Neural progenitor cell (in vitro differentiated cells): ENCODE data around the gene CLRN1. TPM values are rescaled to one million over a fixed set of nuclear protein-coding genes. Genes with fewer than 3 reads are reported as not detected.

Experiments
- DNase-seq: peaks from one replicate; pipeline ENCODE4 v3.0.0-alpha.2; 2016; ENCODE audit warnings: low spot score
- H2AFZ ChIP-seq: fragments of 200-600 bp; sonication (generic); replicated peaks from 2 replicates; pipeline ENCODE4 v1.6.1; 2016; ENCODE audit warnings: antibody characterized with exemption
- H3F3A ChIP-seq: fragments of 200-600 bp; sonication (generic); 2 replicates; pipeline ENCODE4 v1.6.1; 2016; ENCODE audit warnings: antibody characterized with exemption, low read depth
- H3K27ac ChIP-seq: fragments of 200-600 bp; sonication (generic); 2 replicates; pipeline ENCODE4 v1.5.1; 2016; ENCODE audit warnings: mild to moderate bottlenecking
- H3K27me3 ChIP-seq: fragments of 200-600 bp; sonication (generic); 2 replicates; pipeline ENCODE4 v1.6.1; 2016; ENCODE audit warnings: mild to moderate bottlenecking, moderate library complexity
- H3K36me3 ChIP-seq: fragments of 200-600 bp; sonication (generic); 2 replicates; pipeline ENCODE4 v1.5.1; 2016
- H3K4me1 ChIP-seq: fragments of 200-600 bp; sonication (generic); 2 replicates; pipeline ENCODE4 v1.6.1; 2016; ENCODE audit warnings: mixed run types
- H3K4me2 ChIP-seq: fragments of 200-600 bp; sonication (generic); 2 replicates; pipeline ENCODE4 v1.6.1; 2016
- H3K4me3 ChIP-seq: fragments of 200-600 bp; sonication (generic); 2 replicates; pipeline ENCODE4 v1.5.1; 2016
- H3K79me2 ChIP-seq: fragments of 200-600 bp; sonication (generic); 2 replicates; pipeline ENCODE4 v1.6.1; 2016; ENCODE audit warnings: low read depth
- H3K9ac ChIP-seq: fragments of 200-600 bp; sonication (generic); 2 replicates; pipeline ENCODE4 v1.6.1; 2016
- H3K9me3 ChIP-seq: fragments of 200-600 bp; sonication (generic); 2 replicates; pipeline ENCODE4 v1.5.1; 2016; ENCODE audit warnings: low read depth
- H4K20me1 ChIP-seq: fragments of 200-600 bp; sonication (generic); 2 replicates; pipeline ENCODE4 v1.6.1; 2016; ENCODE audit warnings: low read depth
- H3K27ac Mint-ChIP-seq: 3 replicates; pipeline ENCODE4 v1.8.0; 2021; ENCODE audit warnings: mixed read lengths
- H3K27me3 Mint-ChIP-seq: 2 replicates; pipeline ENCODE4 v1.8.0; 2022; ENCODE audit warnings: low read depth, mild to moderate bottlenecking, inconsistent platforms, moderate library complexity, mixed read lengths; ENCODE audit not compliant: insufficient read depth
- H3K36me3 Mint-ChIP-seq: 3 replicates; pipeline ENCODE4 v1.8.0; 2021; ENCODE audit warnings: mixed read lengths
- H3K4me1 Mint-ChIP-seq: 3 replicates; pipeline ENCODE4 v1.8.0; 2021; ENCODE audit warnings: mixed read lengths
- H3K4me3 Mint-ChIP-seq: 3 replicates; pipeline ENCODE4 v1.8.0; 2021; ENCODE audit warnings: mild to moderate bottlenecking, moderate library complexity, mixed read lengths
- H3K9me3 Mint-ChIP-seq: 3 replicates; pipeline ENCODE4 v1.8.0; 2020; ENCODE audit warnings: mixed read lengths
- CTCF ChIP-seq: fragments of 200-600 bp; sonication (generic); IDR thresholded peaks from 2 replicates; pipeline ENCODE4 v1.5.1; 2017; ENCODE audit warnings: antibody characterized with exemption, mild to moderate bottlenecking
- EZH2 ChIP-seq: fragments of 200-600 bp; sonication (generic); IDR thresholded peaks from 2 replicates; pipeline ENCODE4 v1.6.1; 2017; ENCODE audit warnings: antibody characterized with exemption, mild to moderate bottlenecking, moderate library complexity
- EZH2phosphoT487 ChIP-seq: fragments of 200-600 bp; sonication (generic); IDR thresholded peaks from 2 replicates; pipeline ENCODE4 v1.6.1; 2017; ENCODE audit warnings: antibody characterized with exemption
- total RNA-seq: library from RNA; depleted of rRNA; stranded (reverse); fragments of >200 nt; gene quantifications from 2 replicates; pipeline ENCODE4 v1.2.3, GENCODE V29; 2015; ENCODE audit warnings: low replicate concordance

CLRN1 gene
- total RNA-seq, 1 donor from 2014 or later, result not detected

- no peaks in the 10 kb centered on the region for H3K9me3 ChIP-seq
- H4K20me1 ChIP-seq, result no peaks in the 10 kb centered on the region
- no peak for DNase-seq
- peaks cover 7% of the 10 kb centered on the region for H3K4me1 ChIP-seq
- H3K4me3 ChIP-seq, result no peak overlapping the region
- H3F3A ChIP-seq, result no peaks in the 10 kb centered on the region
- H3K27me3 ChIP-seq, result no peaks in the 10 kb centered on the region
- Mint-ChIP-seq H3K27ac (no peak overlapping the region), H3K36me3 (no peaks in the 10 kb centered on the region), H3K4me1 (peaks cover 12% of the 10 kb centered on the region), H3K27me3 (peaks cover 2% of the 10 kb centered on the region), H3K9me3 (peaks cover 7% of the 10 kb centered on the region), H3K4me3 (no peak overlapping the region)
- no peak overlapping the region for H3K9ac ChIP-seq
- no peak overlapping the region for H2AFZ ChIP-seq
- no peak overlapping the region for H3K4me2 ChIP-seq
- no peak for TF ChIP-seq EZH2
- no peaks in the 10 kb centered on the region for H3K79me2 ChIP-seq
- no peaks in the 10 kb centered on the region for H3K36me3 ChIP-seq
- H3K27ac ChIP-seq, result no peak overlapping the region
Measured at GRCh38 chr3:150887031-150887430, 85.5 kb downstream of the CLRN1 start.

- no peak overlapping the region for H3K27ac Mint-ChIP-seq
- DNase-seq, result no peak
Measured at GRCh38 chr3:150885535-150885934, 87.0 kb downstream of the CLRN1 start.

GRCh38 chr3:150878996-150879575, 93.4 kb downstream of the CLRN1 start:
- Histone ChIP-seq H4K20me1 (no peaks in the 10 kb centered on the region), H3K27me3 (no peaks in the 10 kb centered on the region), H3K4me3 (no peak overlapping the region), H2AFZ (peak overlapping the region; percentile 46), H3K4me1 (no peaks in the 10 kb centered on the region), H3K9ac (no peak overlapping the region), H3K9me3 (no peaks in the 10 kb centered on the region), H3K4me2 (no peak overlapping the region), H3F3A (no peaks in the 10 kb centered on the region), H3K79me2 (no peaks in the 10 kb centered on the region), H3K36me3 (no peaks in the 10 kb centered on the region), H3K27ac (no peak overlapping the region)
- no peak for TF ChIP-seq EZH2phosphoT487
- TF ChIP-seq CTCF, result no peak
- no peak for TF ChIP-seq EZH2
- Mint-ChIP-seq H3K4me3 (no peak overlapping the region), H3K4me1 (peaks cover 18% of the 10 kb centered on the region), H3K36me3 (no peaks in the 10 kb centered on the region), H3K9me3 (no peaks in the 10 kb centered on the region), H3K27ac (no peak overlapping the region), H3K27me3 (no peaks in the 10 kb centered on the region)
- DNase-seq, result no peak

More at GRCh38 chr3:150885535-150885934, 87.0 kb downstream of the CLRN1 start:
- H2AFZ ChIP-seq, result no peak overlapping the region
- Mint-ChIP-seq H3K27me3 (peaks cover 2% of the 10 kb centered on the region), H3K4me1 (peaks cover 12% of the 10 kb centered on the region), H3K36me3 (no peaks in the 10 kb centered on the region), H3K9me3 (peaks cover 7% of the 10 kb centered on the region), H3K4me3 (no peak overlapping the region)
- H3K27ac ChIP-seq, result no peak overlapping the region
- no peaks in the 10 kb centered on the region for H3F3A ChIP-seq
- peaks cover 7% of the 10 kb centered on the region for H3K4me1 ChIP-seq
- H3K9ac ChIP-seq, result no peak overlapping the region
- H4K20me1 ChIP-seq, result no peaks in the 10 kb centered on the region
- H3K9me3 ChIP-seq, result no peaks in the 10 kb centered on the region
- H3K36me3 ChIP-seq, result no peaks in the 10 kb centered on the region
- no peak overlapping the region for H3K4me3 ChIP-seq
- TF ChIP-seq EZH2phosphoT487, result no peak
- no peak for TF ChIP-seq EZH2
- TF ChIP-seq CTCF, result no peak
- H3K27me3 ChIP-seq, result no peaks in the 10 kb centered on the region
- no peaks in the 10 kb centered on the region for H3K79me2 ChIP-seq
- H3K4me2 ChIP-seq, result no peak overlapping the region

- Histone ChIP-seq H4K20me1 (no peaks in the 10 kb centered on the region), H3K27ac (no peak overlapping the region), H3K4me1 (no peaks in the 10 kb centered on the region), H3F3A (no peaks in the 10 kb centered on the region), H3K27me3 (no peaks in the 10 kb centered on the region), H3K79me2 (no peaks in the 10 kb centered on the region), H3K9me3 (no peaks in the 10 kb centered on the region), H3K4me3 (no peak overlapping the region), H3K36me3 (no peaks in the 10 kb centered on the region), H2AFZ (no peak overlapping the region), H3K4me2 (no peak overlapping the region), H3K9ac (no peak overlapping the region)
- no peaks in the 10 kb centered on the region for H3K27me3 Mint-ChIP-seq
- no peak overlapping the region for H3K4me3 Mint-ChIP-seq
- H3K4me1 Mint-ChIP-seq, result peaks cover 10% of the 10 kb centered on the region
- no peak for DNase-seq
- H3K9me3 Mint-ChIP-seq, result no peaks in the 10 kb centered on the region
- TF ChIP-seq EZH2, result no peak
- no peak for TF ChIP-seq EZH2phosphoT487
- TF ChIP-seq CTCF, result no peak
- no peaks in the 10 kb centered on the region for H3K36me3 Mint-ChIP-seq
- H3K27ac Mint-ChIP-seq, result no peak overlapping the region
Measured at GRCh38 chr3:150878290-150878689, 94.2 kb downstream of the CLRN1 start.
